ENCODE measurements around the gene COG7. TPM values are rescaled to one million over a fixed set of nuclear protein-coding genes. Genes with fewer than 3 reads are reported as not detected.

COG7 gene
- total RNA-seq, 2 donors from 2014 or later, result 34.0 to 35.3 TPM

DNA sequence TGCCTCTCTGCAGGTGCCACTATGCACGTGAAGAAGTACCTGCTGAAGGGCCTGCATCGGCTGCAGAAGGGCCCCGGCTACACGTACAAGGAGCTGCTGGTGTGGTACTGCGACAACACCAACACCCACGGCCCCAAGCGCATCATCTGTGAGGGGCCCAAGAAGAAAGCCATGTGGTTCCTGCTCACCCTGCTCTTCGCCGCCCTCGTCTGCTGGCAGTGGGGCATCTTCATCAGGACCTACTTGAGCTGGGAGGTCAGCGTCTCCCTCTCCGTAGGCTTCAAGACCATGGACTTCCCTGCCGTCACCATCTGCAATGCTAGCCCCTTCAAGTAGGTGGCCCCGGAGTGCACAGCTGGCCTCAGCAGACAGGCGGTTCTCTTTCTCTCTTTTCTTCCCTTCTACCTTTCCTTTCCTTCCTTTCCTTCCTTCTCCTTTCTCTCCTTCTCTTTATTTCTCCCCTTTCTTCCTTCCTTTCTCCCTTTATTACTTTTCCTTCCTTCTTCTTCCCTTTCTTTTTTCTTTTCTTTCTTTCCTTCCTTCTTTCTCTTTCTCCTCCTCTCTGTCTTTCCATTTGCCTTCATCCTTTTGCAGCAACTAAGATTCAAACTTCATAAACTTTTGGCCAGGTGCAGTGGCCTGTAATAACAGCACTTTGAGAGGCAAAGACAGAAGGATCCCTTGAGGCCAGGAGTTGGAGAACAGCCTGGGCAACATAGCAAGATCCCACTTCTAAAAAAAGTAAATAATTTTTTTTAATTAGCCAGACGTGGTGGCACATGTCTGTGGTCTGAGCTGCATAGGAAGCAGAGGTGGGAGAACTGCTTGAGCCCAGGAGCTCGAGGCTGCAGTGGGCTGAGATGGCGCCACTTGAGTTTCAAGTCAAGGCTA lies 104.2 kb downstream of the COG7 start:
- no peaks in the 10 kb centered on the region for H3K9me3 ChIP-seq
- H3K27ac ChIP-seq, result no peak overlapping the region
- H3K27me3 ChIP-seq (replicated peaks; ENCODE audit: insufficient read depth), result peaks cover 10% of the 10 kb centered on the region
- H3K36me3 ChIP-seq, result no peaks in the 10 kb centered on the region
- TF ChIP-seq, protein P1, sequence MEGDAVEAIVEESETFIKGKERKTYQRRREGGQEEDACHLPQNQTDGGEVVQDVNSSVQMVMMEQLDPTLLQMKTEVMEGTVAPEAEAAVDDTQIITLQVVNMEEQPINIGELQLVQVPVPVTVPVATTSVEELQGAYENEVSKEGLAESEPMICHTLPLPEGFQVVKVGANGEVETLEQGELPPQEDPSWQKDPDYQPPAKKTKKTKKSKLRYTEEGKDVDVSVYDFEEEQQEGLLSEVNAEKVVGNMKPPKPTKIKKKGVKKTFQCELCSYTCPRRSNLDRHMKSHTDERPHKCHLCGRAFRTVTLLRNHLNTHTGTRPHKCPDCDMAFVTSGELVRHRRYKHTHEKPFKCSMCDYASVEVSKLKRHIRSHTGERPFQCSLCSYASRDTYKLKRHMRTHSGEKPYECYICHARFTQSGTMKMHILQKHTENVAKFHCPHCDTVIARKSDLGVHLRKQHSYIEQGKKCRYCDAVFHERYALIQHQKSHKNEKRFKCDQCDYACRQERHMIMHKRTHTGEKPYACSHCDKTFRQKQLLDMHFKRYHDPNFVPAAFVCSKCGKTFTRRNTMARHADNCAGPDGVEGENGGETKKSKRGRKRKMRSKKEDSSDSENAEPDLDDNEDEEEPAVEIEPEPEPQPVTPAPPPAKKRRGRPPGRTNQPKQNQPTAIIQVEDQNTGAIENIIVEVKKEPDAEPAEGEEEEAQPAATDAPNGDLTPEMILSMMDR (IDR thresholded peaks at IDR 0.05), result no peak
- no peak for TF ChIP-seq POLR2AphosphoS5 (IDR thresholded peaks at IDR 0.05)
- no peak for TF ChIP-seq POLR2A (IDR thresholded peaks at IDR 0.05)
- intact Hi-C loops (cut with DNase I), result no loop called here
- 66% methylated on average over 18 of the region's 18 CpGs for WGBS
- no peak overlapping the region for H3K4me3 ChIP-seq
- DNase-seq (ENCODE audit: low spot score), result no peak
- no peaks in the 10 kb centered on the region for H3K4me1 ChIP-seq (replicated peaks)

GRCh38 chr16:23345237-23345636 lies 107.8 kb downstream of the COG7 start:
- Histone ChIP-seq H3K4me3 (no peak overlapping the region), H3K27ac (no peak overlapping the region), H3K27me3 (replicated peaks; ENCODE audit: insufficient read depth) (peaks cover 10% of the 10 kb centered on the region), H3K9me3 (no peaks in the 10 kb centered on the region), H3K4me1 (replicated peaks) (no peaks in the 10 kb centered on the region), H3K36me3 (no peaks in the 10 kb centered on the region)
- TF ChIP-seq POLR2AphosphoS5 (IDR thresholded peaks at IDR 0.05), result no peak
- no peak for TF ChIP-seq POLR2A (IDR thresholded peaks at IDR 0.05)
- intact Hi-C loops (cut with DNase I), result no loop called here
- 85% methylated on average over 5 of the region's 5 CpGs for WGBS
- DNase-seq (ENCODE audit: low spot score), result no peak

DNA sequence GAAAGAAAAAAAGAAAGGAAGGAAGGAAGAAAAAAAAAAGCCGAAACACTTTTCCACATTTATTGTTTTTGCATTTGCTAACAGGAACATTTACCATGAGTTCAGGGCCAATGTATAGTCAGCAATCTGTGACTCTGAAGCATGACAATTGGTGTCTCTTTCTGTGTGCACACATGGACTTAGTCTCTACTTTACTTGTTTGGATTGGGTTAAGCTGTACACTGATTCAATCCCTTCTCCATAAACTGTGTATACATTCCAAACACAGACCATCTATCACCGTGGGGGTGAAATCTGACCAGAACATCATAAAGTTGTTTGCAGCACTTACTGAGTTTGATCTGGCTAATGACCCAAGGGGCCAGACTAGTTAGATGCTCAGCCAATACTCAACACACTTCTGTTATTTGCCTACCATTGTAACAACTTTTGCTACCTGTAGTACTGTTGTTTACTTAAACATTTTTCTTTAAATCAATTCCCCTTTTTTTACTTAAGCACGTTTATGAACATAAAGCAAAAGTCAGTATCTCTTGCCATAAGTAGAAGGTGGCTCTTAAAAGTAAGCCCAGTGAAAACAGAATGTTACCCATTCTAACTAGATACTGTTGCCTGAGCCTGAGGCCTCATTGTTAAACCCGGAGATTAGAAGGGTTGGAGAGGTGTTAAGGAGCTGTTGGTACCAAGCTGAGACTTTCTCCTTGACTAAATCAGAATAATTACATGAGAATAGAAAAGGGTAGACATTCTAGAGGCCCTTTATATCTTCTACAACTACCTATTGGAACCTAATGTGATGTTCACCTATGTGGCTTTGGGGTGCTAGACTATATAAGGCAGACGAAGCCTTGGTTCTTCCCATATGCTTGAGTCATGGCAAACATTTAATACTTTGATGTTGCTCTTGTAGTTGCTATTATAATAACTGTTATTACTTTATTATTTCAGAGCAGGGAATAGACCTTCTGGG lies 109.1 kb downstream of the COG7 start:
- peak; percentile 15 for DNase-seq (ENCODE audit: low spot score)
- Histone ChIP-seq H3K27ac (no peak overlapping the region), H3K36me3 (no peaks in the 10 kb centered on the region), H3K4me1 (replicated peaks) (no peaks in the 10 kb centered on the region), H3K9me3 (no peaks in the 10 kb centered on the region), H3K4me3 (no peak overlapping the region), H3K27me3 (replicated peaks; ENCODE audit: insufficient read depth) (peaks cover 10% of the 10 kb centered on the region)
- TF ChIP-seq POLR2AphosphoS5 (IDR thresholded peaks at IDR 0.05), result peak; percentile 72
- TF ChIP-seq, protein P1 (IDR thresholded peaks at IDR 0.05), result no peak
- intact Hi-C loops (cut with DNase I), result no loop called here
- WGBS, result 43% methylated on average over 5 of the region's 5 CpGs

- Histone ChIP-seq H3K9me3 (no peaks in the 10 kb centered on the region), H3K27me3 (replicated peaks; ENCODE audit: insufficient read depth) (peaks cover 5% of the 10 kb centered on the region), H3K4me3 (no peak overlapping the region), H3K36me3 (no peaks in the 10 kb centered on the region), H3K4me1 (replicated peaks) (no peaks in the 10 kb centered on the region), H3K27ac (no peak overlapping the region)
- 61% methylated on average over 5 of the region's 5 CpGs for WGBS
- TF ChIP-seq, protein P1 (IDR thresholded peaks at IDR 0.05), result no peak
- TF ChIP-seq POLR2AphosphoS5 (IDR thresholded peaks at IDR 0.05) (no peak), POLR2A (IDR thresholded peaks at IDR 0.05) (no peak)
- intact Hi-C loops (cut with DNase I), result no loop called here
- no peak for DNase-seq (ENCODE audit: low spot score)
Measured at GRCh38 chr16:23342083-23342640, 110.8 kb downstream of the COG7 start.

- Histone ChIP-seq H3K4me3 (no peak overlapping the region), H3K9me3 (no peaks in the 10 kb centered on the region), H3K36me3 (no peaks in the 10 kb centered on the region), H3K4me1 (replicated peaks) (no peaks in the 10 kb centered on the region), H3K27me3 (replicated peaks; ENCODE audit: insufficient read depth) (no peaks in the 10 kb centered on the region), H3K27ac (no peak overlapping the region)
- TF ChIP-seq, protein P1 (IDR thresholded peaks at IDR 0.05), result no peak
- TF ChIP-seq POLR2AphosphoS5 (IDR thresholded peaks at IDR 0.05) (no peak), POLR2A (IDR thresholded peaks at IDR 0.05) (no peak)
- no peak for DNase-seq (ENCODE audit: low spot score)
- WGBS, result 89% methylated on average over 3 of the region's 3 CpGs
- intact Hi-C loops (cut with DNase I), result no loop called here
Measured at GRCh38 chr16:23339787-23340186, 113.2 kb downstream of the COG7 start.
